HG02870 (cell line): ENCODE data around the gene DRD5.
"Not testable (repeated sequence)": the region's sequence is repeated elsewhere in the genome, so short reads cannot be mapped to it uniquely, and the experiment has no call there.

Source experiments
- ATAC-seq: cut with Tn5 transposase; IDR thresholded peaks from one replicate; pipeline ENCODE4 v1.9.1; 2021; ENCODE audit warnings: mild to moderate bottlenecking, moderate library complexity; ENCODE audit not compliant: unreplicated experiment

The DRD5 gene

DNA sequence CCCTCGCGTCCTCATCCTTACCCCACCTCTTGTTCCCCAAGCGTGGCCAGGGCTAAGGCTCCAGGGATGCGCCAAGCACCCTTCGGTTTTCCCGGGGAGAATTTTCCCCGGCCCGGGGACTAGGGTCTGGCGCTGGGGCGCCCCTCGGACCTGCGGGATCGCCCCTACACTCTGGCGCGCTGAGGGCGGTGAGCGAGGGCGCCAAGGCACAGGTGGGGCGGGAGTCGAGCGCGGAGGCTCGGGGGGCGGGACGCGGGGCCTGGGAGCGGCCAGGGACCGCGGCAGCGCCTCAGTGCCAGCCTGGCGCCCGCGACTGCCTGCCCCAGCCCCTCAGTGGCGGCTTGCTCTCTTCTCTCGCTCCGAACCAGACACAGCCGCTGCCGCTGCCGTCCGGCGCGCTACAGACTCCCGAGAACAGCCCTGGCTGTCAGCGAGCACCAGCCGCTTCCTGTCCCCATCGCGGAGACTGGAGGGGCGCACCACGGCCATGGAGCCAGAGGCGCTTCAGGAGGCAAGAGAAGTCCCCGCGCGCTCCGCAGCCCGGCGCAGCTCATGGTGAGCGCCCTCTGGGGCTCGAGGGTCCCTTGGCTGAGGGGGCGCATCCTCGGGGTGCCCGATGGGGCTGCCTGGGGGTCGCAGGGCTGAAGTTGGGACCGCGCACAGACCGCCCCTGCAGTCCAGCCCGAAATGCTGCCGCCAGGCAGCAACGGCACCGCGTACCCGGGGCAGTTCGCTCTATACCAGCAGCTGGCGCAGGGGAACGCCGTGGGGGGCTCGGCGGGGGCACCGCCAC is at the start of gene DRD5:
Gene DRD5, plus strand, starts transcription at position 292 of the 793 bp plus-strand sequence. Its CDS starts 396 bp downstream, at position 688.
- ATAC-seq: no peak

- not testable (repeated sequence) for ATAC-seq
Measured at GRCh38 chr4:9732256-9732655, 49.2 kb upstream of the DRD5 start.

DNA sequence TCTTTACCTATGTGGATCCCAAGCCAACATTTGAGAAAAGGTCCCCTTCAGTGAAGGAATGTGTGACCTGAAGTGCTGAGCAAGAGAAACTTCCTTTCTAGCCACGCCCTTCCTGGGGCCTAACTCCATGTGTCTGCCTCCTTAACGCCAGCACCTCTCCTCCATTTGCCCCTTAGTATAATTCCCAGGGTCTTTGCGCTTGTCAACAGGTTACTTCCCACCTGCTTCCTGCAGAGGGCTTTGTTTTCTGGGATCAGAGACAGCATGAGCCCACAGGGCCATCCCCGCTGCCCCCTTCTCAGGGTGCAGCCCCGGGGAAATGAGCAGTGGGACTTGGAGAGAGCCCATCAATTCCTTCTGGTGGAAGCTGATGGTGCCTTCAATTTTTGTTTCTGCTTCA is 45.9 kb upstream of the DRD5 start:
- no peak for ATAC-seq

DNA sequence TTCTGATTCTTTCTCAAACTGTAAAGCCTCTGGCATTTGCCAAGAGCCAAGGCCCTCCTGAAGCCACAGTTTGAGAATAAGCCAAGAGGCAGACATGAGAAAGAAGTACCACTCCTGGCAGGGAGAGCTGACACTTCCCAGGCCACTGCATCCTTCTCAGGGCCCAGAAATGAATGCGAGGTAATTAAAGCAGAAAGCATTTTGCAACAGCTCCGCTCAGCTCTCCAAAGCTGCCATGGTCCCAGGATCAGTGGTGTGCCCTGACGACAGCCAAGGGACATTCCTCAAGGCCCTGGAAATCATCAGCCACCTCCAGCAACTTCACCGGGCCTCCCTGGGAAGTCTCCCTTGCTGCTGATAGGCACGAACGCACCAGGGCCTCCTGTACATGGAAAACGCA is 44.2 kb upstream of the DRD5 start:
- not testable (repeated sequence) for ATAC-seq

DNA sequence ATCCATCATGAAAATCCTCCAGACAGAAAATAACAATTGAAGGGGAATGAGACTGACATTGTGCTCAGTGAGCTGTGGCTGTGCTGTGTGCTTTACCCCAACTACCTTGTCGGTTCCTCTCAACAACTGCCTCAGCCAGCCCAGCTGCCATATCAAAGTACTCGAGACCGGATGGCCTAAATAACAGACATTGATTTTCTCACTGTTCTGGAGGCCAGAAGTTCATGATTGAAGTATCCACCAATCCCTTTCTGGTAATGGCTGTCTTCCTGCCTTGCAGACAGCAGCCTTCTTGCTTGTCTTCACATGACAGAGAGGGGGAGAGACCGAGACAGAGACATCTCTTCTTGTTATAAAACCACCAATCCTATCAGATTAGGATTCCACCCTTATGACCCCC is 37.6 kb upstream of the DRD5 start:
- ATAC-seq: not testable (repeated sequence)

- ATAC-seq: no peak
Measured at GRCh38 chr4:9745782-9746181, 35.7 kb upstream of the DRD5 start.

- no peak for ATAC-seq
Measured at GRCh38 chr4:9758641-9759317, 22.7 kb upstream of the DRD5 start.

GRCh38 chr4:9762823-9763475 is 18.5 kb upstream of the DRD5 start:
- ATAC-seq: no peak

DNA sequence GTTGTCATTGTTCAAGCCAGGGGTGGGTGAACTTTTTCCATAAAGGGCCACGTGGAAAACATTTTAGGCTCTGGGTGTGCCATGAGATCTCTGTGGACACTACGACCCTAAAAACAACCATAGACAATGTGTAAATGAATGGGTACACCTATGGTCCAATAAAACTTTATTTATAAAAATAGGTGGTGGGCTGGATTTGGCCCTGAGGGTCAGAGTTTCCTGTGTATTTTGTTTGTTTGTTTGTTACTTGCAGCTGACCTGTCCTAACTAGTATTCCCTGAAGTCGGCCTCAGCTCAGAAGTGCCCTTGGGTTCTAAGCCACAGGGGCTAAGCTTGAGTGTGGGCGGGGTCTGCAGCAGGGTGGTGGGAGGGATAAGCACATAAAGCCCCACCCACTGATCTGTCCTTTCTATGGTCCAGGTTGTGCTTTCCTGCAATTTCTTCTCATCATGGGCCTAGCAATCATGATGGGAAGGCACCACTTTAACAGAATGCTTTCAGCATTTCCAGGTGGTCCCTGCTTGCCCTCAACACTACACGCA is 17.2 kb upstream of the DRD5 start:
- no peak for ATAC-seq

- no peak for ATAC-seq
Measured at GRCh38 chr4:9765091-9765490, 16.3 kb upstream of the DRD5 start.

DNA sequence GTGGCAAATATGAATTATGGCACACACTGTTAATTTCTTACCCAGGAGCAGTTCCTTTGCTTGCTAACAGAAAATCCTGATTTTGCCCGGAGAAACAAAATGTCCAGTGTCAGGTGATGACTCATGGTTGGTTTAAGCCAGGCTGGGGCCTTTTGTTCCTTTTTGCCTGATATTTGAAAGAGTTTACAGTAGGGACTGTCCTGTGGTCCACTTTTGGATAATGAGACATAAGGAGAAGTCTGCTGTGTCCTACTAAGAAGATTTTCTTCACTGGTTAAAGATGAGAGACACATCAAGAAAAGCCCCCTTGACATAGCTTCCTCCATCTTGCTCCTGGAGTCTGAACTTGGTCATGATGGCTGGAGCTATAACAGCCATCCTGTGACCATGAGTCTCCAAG is 12.1 kb upstream of the DRD5 start:
- ATAC-seq: no peak

DNA sequence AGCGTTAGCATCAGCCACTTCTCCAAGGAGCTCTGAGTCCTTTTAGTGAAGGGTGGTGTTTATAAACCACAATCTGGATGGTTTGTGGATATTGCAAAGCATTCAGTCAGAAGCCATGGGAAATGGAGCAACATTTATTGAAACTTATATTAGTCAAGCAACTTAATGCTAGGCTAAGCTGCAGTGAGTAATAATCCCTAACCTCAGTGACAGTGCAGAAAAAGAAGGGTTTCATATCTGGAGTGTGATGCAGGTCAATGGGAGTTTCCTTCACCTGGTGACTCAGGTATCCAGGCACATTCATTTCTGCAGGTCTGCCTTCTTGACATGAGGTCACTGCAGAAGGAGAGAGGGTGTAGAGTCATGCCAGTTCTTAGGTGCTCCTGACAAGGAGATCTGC is 10.4 kb upstream of the DRD5 start:
- no peak for ATAC-seq

GRCh38 chr4:9773471-9773870 is 8.0 kb upstream of the DRD5 start:
- no peak for ATAC-seq

DNA sequence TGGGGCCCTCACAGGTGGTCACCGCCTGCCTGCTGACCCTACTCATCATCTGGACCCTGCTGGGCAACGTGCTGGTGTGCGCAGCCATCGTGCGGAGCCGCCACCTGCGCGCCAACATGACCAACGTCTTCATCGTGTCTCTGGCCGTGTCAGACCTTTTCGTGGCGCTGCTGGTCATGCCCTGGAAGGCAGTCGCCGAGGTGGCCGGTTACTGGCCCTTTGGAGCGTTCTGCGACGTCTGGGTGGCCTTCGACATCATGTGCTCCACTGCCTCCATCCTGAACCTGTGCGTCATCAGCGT is 652 bp downstream of the DRD5 start:
- ATAC-seq: no peak

DNA sequence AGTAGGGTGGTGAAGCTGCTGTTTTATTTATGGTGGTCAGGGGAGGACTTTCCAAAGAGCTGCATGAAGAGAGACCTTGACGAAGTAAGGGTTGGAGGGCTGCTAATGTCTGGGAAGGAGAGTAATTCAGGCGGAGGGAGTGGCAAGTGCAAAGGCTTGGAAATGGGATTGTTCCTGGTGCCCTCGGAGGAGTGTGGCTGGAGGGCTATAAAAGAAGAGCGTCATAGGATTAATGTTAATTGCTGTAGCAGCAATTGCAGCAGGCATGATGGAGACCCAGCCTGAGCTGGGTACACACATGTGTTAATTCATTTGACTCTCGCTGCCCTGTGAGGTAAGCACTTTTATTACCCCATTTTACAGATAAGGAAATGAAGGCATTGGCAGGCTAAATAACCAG is 4.5 kb downstream of the DRD5 start:
- ATAC-seq: not testable (repeated sequence)

DNA sequence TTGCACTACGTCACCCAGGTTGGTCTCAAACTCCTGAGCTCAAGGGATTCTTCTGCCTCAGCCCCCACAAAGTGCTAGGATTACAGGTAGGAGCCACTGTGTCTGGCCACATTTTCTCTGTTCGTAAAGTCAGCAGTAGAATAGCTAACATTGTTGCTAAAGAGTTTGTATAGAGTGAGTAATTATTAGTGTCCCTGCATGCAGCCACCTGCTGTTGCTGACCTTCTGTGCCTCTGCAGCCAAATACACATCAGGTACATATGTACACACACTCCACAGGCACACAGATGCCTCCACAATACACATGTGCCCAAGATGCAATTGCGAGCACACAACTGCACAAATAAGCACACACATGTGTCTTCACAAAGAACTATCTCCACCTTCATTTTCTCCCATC is 10.9 kb downstream of the DRD5 start:
- ATAC-seq: no peak

DNA sequence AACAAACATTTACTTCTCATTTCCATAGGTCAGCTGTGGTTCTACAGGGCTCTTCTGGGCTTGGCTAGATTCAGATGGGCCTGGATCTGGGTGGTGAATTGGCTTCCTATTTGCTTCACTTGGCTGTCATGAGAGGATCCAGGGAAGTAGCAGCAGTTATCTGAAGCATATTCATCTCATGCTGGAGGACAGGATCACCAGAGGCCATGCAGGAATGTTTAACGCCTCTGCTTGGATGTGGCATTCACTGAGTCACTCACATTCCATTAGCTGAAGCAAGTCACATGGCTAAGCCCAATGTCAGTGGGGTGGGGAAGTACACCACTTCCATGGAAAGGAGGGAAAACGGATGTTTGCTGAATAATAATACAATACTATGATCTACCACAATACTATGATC is 15.2 kb downstream of the DRD5 start:
- not testable (repeated sequence) for ATAC-seq

- ATAC-seq: no peak
Measured at GRCh38 chr4:9800848-9801247, 19.4 kb downstream of the DRD5 start.

- no peak for ATAC-seq
Measured at GRCh38 chr4:9804918-9805317, 23.5 kb downstream of the DRD5 start.

GRCh38 chr4:9808077-9808476 is 26.6 kb downstream of the DRD5 start:
- no peak for ATAC-seq

GRCh38 chr4:9811806-9812205 is 30.4 kb downstream of the DRD5 start:
- ATAC-seq: no peak
